DOHH2 (cell line): Measurements from ENCODE around the gene EPYC.

Source experiments
- CTCF ChIP-seq: fragments of 200-600 bp; sonication (generic); IDR thresholded peaks from one replicate; pipeline ENCODE4 v1.5.1; 2014; ENCODE audit warnings: antibody characterized with exemption, mild to moderate bottlenecking, low read depth, low read length; ENCODE audit not compliant: poor library complexity, severe bottlenecking
- EZH2phosphoT487 ChIP-seq: fragments of 200-600 bp; sonication (generic); IDR thresholded peaks from 2 replicates; pipeline ENCODE4 v1.6.1; 2017; ENCODE audit warnings: borderline replicate concordance, mild to moderate bottlenecking, antibody characterized with exemption, low read length, moderate library complexity, mixed read lengths

GRCh38 chr12:91043408-91043807 lies 38.6 kb upstream of the EPYC start:
- no peak for TF ChIP-seq CTCF
- no peak for TF ChIP-seq EZH2phosphoT487
